Suprapubic skin (tissue), 4 donors: ENCODE measurements around the gene PNLIPRP2. TPM values are rescaled to one million over a fixed set of nuclear protein-coding genes. Genes with fewer than 3 reads are reported as not detected.
A peak's percentile ranks its signal among the peaks of the same experiment; 100 is the strongest.

ENCODE experiments used
- DNase-seq, 2 donors: peaks; one replicate each; pipeline ENCODE4 v3.0.0-alpha.2; 2019; ENCODE audit warnings: low spot score in 2 of 2
- H3K27ac ChIP-seq: fragments of 200-600 bp; sonication (generic); one replicate; pipeline ENCODE4 v1.5.1; 2019
- H3K27me3 ChIP-seq: fragments of 200-600 bp; sonication (generic); one replicate; pipeline ENCODE4 v1.5.1; 2019
- H3K36me3 ChIP-seq: fragments of 200-600 bp; sonication (generic); one replicate; pipeline ENCODE4 v1.5.1; 2019
- H3K4me1 ChIP-seq: fragments of 200-600 bp; sonication (generic); one replicate; pipeline ENCODE4 v1.5.1; 2019
- H3K4me3 ChIP-seq: fragments of 200-600 bp; sonication (generic); one replicate; pipeline ENCODE4 v1.5.1; 2019; ENCODE audit warnings: mild to moderate bottlenecking
- H3K9me3 ChIP-seq: fragments of 200-600 bp; sonication (generic); one replicate; pipeline ENCODE4 v1.5.1; 2019
- EP300 ChIP-seq: sonication (generic); formaldehyde crosslinking; IDR thresholded peaks from one replicate; pipeline ENCODE4 v1.6.1; 2017; ENCODE audit warnings: antibody characterized with exemption
- POLR2A ChIP-seq, 2 donors: fragments of 450-650 bp; IDR thresholded peaks; one replicate each; pipeline ENCODE4 v1.6.1; 2017; ENCODE audit warnings: antibody characterized with exemption in 2 of 2, mild to moderate bottlenecking in 2 of 2, moderate library complexity in 2 of 2
- POLR2AphosphoS5 ChIP-seq, 3 donors: sonication (generic); formaldehyde crosslinking; IDR thresholded peaks; one replicate each; pipeline ENCODE4 v1.6.1; 2017; ENCODE audit warnings: antibody characterized with exemption in 3 of 3
- WGBS: methylation state at CpG from one replicate; pipeline ENCODE4 v1.1.5; 2018; 5-methylcytosine and 5-hydroxymethylcytosine counted together
- total RNA-seq, 4 donors: library from RNA; depleted of rRNA; stranded (reverse); fragments of >200 nt; gene quantifications; one replicate each; pipeline ENCODE4 v1.1.0, GENCODE V29; 2016
- TF ChIP-seq, protein P1 (sequence below), 2 donors: fragments of 200-600 bp in 1 of 2; fragments of 450-650 bp in 1 of 2; sonication (generic) in 1 of 2; IDR thresholded peaks; one replicate each; pipeline ENCODE4 v1.5.1; 2016 to 2019; ENCODE audit warnings: antibody characterized with exemption in 2 of 2, mild to moderate bottlenecking in 1 of 2, moderate library complexity in 1 of 2

Gene PNLIPRP2
- total RNA-seq, 4 donors from 2014 or later, result not detected

DNA sequence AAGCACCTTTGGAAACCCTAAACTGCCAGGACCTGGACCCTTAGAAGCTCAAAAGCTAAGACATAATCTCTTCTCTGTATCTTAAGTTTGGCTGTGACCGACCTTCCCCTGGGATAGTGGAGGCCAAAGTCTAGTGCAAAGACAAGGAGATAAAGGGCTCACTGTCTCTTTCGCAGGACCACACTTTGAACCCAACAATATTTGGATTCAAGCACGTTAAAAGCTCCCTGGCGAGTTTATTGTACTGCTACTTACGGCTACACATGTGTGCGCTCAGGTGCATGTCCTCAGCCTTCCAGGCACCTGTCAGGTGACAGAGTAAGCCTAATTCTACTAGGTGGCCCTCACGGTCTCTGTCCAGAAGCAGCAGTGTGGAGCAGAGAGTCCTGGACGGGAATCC lies 55.9 kb downstream of the PNLIPRP2 start:
- Histone ChIP-seq H3K36me3 (peaks cover 6% of the 10 kb centered on the region), H3K27ac (no peak overlapping the region), H3K9me3 (no peaks in the 10 kb centered on the region), H3K27me3 (no peaks in the 10 kb centered on the region), H3K4me3 (no peak overlapping the region), H3K4me1 (no peaks in the 10 kb centered on the region)
- WGBS, result 82% methylated on average over 8 of the region's 8 CpGs
- peak in 1 of 2 donors; percentile 20 for DNase-seq
- TF ChIP-seq POLR2AphosphoS5 (IDR thresholded peaks at IDR 0.05) (no peak), POLR2A (IDR thresholded peaks at IDR 0.05) (no peak), EP300 (no peak)
- TF ChIP-seq, protein P1, sequence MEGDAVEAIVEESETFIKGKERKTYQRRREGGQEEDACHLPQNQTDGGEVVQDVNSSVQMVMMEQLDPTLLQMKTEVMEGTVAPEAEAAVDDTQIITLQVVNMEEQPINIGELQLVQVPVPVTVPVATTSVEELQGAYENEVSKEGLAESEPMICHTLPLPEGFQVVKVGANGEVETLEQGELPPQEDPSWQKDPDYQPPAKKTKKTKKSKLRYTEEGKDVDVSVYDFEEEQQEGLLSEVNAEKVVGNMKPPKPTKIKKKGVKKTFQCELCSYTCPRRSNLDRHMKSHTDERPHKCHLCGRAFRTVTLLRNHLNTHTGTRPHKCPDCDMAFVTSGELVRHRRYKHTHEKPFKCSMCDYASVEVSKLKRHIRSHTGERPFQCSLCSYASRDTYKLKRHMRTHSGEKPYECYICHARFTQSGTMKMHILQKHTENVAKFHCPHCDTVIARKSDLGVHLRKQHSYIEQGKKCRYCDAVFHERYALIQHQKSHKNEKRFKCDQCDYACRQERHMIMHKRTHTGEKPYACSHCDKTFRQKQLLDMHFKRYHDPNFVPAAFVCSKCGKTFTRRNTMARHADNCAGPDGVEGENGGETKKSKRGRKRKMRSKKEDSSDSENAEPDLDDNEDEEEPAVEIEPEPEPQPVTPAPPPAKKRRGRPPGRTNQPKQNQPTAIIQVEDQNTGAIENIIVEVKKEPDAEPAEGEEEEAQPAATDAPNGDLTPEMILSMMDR (IDR thresholded peaks at IDR 0.05), result no peak

- peaks cover 6% of the 10 kb centered on the region for H3K4me1 ChIP-seq
- TF ChIP-seq, protein P1 (IDR thresholded peaks at IDR 0.05), result no peak
- TF ChIP-seq EP300, result no peak
- TF ChIP-seq POLR2AphosphoS5 (IDR thresholded peaks at IDR 0.05), result no peak
- no peak for TF ChIP-seq POLR2A (IDR thresholded peaks at IDR 0.05)
- H3K27ac ChIP-seq, result no peak overlapping the region
- WGBS, result 96% methylated on average over 15 of the region's 15 CpGs
- peak in 1 of 2 donors; percentile 21 for DNase-seq
- H3K9me3 ChIP-seq, result no peaks in the 10 kb centered on the region
- peaks cover 6% of the 10 kb centered on the region for H3K36me3 ChIP-seq
- H3K27me3 ChIP-seq, result no peaks in the 10 kb centered on the region
- no peak overlapping the region for H3K4me3 ChIP-seq
Measured at GRCh38 chr10:116679351-116679750, 58.6 kb downstream of the PNLIPRP2 start.

DNA sequence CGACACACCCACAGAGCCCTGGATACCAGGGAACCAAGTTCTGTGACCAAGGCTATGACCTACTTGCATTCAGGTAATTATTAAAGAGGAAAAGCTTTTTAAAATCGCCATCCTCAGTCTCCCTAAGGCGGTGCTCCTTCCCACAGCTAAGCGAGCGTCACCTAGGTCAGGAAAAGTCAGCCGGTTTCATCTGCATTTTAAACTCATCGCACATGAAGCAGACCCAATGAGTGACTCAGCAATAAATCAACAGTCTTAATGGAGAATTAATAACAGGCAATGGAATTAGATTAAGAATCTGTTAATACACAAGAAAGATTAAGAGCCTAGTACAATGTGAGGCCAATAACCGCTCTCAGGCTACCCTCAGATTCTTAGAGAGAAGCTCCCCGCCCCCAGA lies 62.4 kb downstream of the PNLIPRP2 start:
- H3K4me3 ChIP-seq, result no peak overlapping the region
- DNase-seq, result no peak
- 92% methylated on average over 8 of the region's 9 CpGs for WGBS
- no peaks in the 10 kb centered on the region for H3K27me3 ChIP-seq
- H3K9me3 ChIP-seq, result no peaks in the 10 kb centered on the region
- no peaks in the 10 kb centered on the region for H3K36me3 ChIP-seq
- TF ChIP-seq EP300 (no peak), POLR2AphosphoS5 (IDR thresholded peaks at IDR 0.05) (no peak), POLR2A (IDR thresholded peaks at IDR 0.05) (no peak)
- TF ChIP-seq, protein P1 (IDR thresholded peaks at IDR 0.05), result no peak
- no peak overlapping the region for H3K27ac ChIP-seq
- peaks cover 6% of the 10 kb centered on the region for H3K4me1 ChIP-seq

DNA sequence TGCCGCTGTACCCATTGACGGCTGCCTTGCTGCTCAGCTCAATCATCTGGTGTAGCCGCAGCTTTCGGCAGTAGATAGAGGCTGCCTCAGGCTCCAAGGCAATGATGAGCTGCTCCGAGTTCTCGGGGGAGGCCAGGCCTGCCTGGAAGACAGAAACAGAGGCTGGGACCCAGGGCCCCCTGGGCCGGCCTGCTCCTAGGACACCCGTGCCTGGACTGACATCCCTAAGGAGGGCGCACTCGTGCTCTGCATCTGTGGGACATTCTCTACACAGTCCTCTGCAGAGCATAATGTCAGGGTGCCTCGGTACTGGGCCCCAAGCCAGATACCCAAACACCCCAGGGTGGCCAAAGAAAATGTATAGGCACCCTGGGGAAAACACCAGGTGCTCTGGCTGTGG lies 63.1 kb downstream of the PNLIPRP2 start:
- peaks cover 8% of the 10 kb centered on the region for H3K4me1 ChIP-seq
- WGBS, result 91% methylated on average over 8 of the region's 11 CpGs
- no peaks in the 10 kb centered on the region for H3K27me3 ChIP-seq
- no peaks in the 10 kb centered on the region for H3K36me3 ChIP-seq
- no peak overlapping the region for H3K4me3 ChIP-seq
- TF ChIP-seq POLR2A (IDR thresholded peaks at IDR 0.05) (no peak), POLR2AphosphoS5 (IDR thresholded peaks at IDR 0.05) (no peak), EP300 (no peak)
- TF ChIP-seq, protein P1 (IDR thresholded peaks at IDR 0.05), result no peak
- no peaks in the 10 kb centered on the region for H3K9me3 ChIP-seq
- no peak overlapping the region for H3K27ac ChIP-seq
- DNase-seq, result no peak

DNA sequence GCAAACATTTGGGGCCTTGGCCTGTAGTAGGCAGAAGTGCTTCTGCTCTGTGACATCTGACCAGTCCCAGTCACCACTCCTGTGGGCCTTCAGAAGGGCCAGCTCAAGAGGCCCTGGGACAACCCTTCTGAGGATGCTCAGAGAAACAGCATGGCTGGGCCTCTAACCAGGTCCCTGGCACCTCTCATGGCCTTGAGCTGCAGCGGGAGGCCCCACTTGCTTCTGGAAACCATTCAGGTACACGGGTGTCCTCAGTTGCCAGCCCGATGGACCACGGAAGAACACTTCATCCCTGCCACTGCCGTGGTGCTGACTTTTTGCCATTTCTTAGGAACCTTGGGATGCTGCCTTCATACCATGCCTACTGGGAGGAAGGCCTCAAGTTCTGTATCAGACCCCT lies 64.0 kb downstream of the PNLIPRP2 start:
- DNase-seq, result peak in 1 of 2 donors; percentile 28
- WGBS, result 100% methylated on average over 2 of the region's 5 CpGs
- H3K9me3 ChIP-seq, result no peaks in the 10 kb centered on the region
- H3K4me3 ChIP-seq, result no peak overlapping the region
- no peak for TF ChIP-seq POLR2AphosphoS5 (IDR thresholded peaks at IDR 0.05)
- TF ChIP-seq POLR2A (IDR thresholded peaks at IDR 0.05), result no peak
- H3K27ac ChIP-seq, result no peak overlapping the region
- no peaks in the 10 kb centered on the region for H3K36me3 ChIP-seq
- no peaks in the 10 kb centered on the region for H3K27me3 ChIP-seq
- peaks cover 8% of the 10 kb centered on the region for H3K4me1 ChIP-seq

DNA sequence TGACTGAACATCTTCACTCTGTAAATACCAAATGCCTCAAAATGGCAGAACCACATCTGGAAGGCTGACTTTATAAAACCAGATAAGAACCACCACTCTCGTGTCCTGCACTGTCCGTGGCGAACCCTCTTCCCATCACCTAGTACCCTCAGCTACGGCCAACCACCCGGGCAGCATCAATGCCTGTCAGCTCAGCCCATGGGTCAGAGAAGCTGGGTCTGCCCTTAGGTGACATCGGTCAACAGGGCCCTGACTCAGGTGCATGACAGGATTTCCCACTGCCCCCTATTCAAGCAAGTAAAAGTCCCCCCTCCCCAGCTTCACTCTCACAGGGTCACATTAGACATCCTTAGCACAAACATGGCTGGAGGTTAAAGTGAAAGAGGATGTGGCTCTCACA lies 65.1 kb downstream of the PNLIPRP2 start:
- Histone ChIP-seq H3K27ac (no peak overlapping the region), H3K4me1 (peaks cover 8% of the 10 kb centered on the region), H3K36me3 (no peaks in the 10 kb centered on the region), H3K4me3 (no peak overlapping the region), H3K27me3 (no peaks in the 10 kb centered on the region), H3K9me3 (no peaks in the 10 kb centered on the region)
- 95% methylated on average over 6 of the region's 6 CpGs for whole genome bisulfite sequencing
- DNase-seq, result no peak
- TF ChIP-seq, protein P1 (IDR thresholded peaks at IDR 0.05), result no peak
- TF ChIP-seq POLR2AphosphoS5 (IDR thresholded peaks at IDR 0.05) (no peak), POLR2A (IDR thresholded peaks at IDR 0.05) (no peak), EP300 (no peak)
